NCI-H2081 (cell line): ENCODE measurements around the gene ITPR1.

ENCODE experiments used
- DNase-seq, 2 experiments: peaks; one replicate each; lab custom pipeline; 2025; lab: John Stamatoyannopoulos, UW

The ITPR1 gene

GRCh38 chr3:4895838-4896237 is 402.7 kb downstream of the ITPR1 start:
- no peak for DNase-seq
